ENCODE measurements around the gene ZNF366. TPM values are rescaled to one million over a fixed set of nuclear protein-coding genes. Genes with fewer than 3 reads are reported as not detected.

Gene ZNF366
- polyA plus RNA-seq, 3 donors from 2014 or later: 0.09 to 0.62 TPM; not detected in 1

GRCh38 chr5:72510610-72511181 lies 3.5 kb upstream of the ZNF366 start:
- no peak for DNase-seq
- H3K27me3 Mint-ChIP-seq (ENCODE audit: low read depth in 3 of 3): peaks cover 2 to 11% (median 3%) of the 10 kb centered on the region in 3 donors
- H3K27ac Mint-ChIP-seq: no peak overlapping the region
- H3K4me1 Mint-ChIP-seq: no peaks in the 10 kb centered on the region
- no peaks in the 10 kb centered on the region for H3K9me3 Mint-ChIP-seq
- H3K36me3 Mint-ChIP-seq: no peaks in the 10 kb centered on the region
- no peak overlapping the region for H3K4me3 Mint-ChIP-seq

- no peaks in the 10 kb centered on the region for H3K9me3 Mint-ChIP-seq
- H3K27ac Mint-ChIP-seq: no peak overlapping the region
Observed at GRCh38 chr5:72509401-72509800, 2.2 kb upstream of the ZNF366 start.

GRCh38 chr5:72508241-72509170 lies 1.3 kb upstream of the ZNF366 start:
- no peak overlapping the region for H3K4me3 Mint-ChIP-seq
- DNase-seq: peak in 1 of 3 donors; percentile 1
- no peaks in the 10 kb centered on the region for H3K4me1 Mint-ChIP-seq
- H3K27ac Mint-ChIP-seq: no peak overlapping the region
- peaks cover 2 to 8% (median 3%) of the 10 kb centered on the region in 3 donors for H3K27me3 Mint-ChIP-seq (ENCODE audit: low read depth in 3 of 3)
- H3K9me3 Mint-ChIP-seq: no peaks in the 10 kb centered on the region
- H3K36me3 Mint-ChIP-seq: no peaks in the 10 kb centered on the region

More at GRCh38 chr5:72509401-72509800, 2.2 kb upstream of the ZNF366 start:
- H3K4me1 Mint-ChIP-seq: no peaks in the 10 kb centered on the region
- H3K36me3 Mint-ChIP-seq: no peaks in the 10 kb centered on the region
- H3K27me3 Mint-ChIP-seq (ENCODE audit: low read depth in 3 of 3): peaks cover 2 to 8% (median 3%) of the 10 kb centered on the region in 3 donors
- no peak for DNase-seq
- H3K4me3 Mint-ChIP-seq: no peak overlapping the region

- Mint-ChIP-seq H3K4me1 (no peaks in the 10 kb centered on the region), H3K4me3 (no peak overlapping the region), H3K36me3 (no peaks in the 10 kb centered on the region), H3K27ac (no peak overlapping the region), H3K9me3 (no peaks in the 10 kb centered on the region), H3K27me3 (ENCODE audit: low read depth in 3 of 3) (peaks cover 2 to 8% (median 2%) of the 10 kb centered on the region in 3 donors)
- DNase-seq: no peak
Observed at GRCh38 chr5:72507907-72508238, 663 bp upstream of the ZNF366 start.

GRCh38 chr5:72506158-72506549 lies 1.1 kb downstream of the ZNF366 start:
- Mint-ChIP-seq H3K27me3 (ENCODE audit: low read depth in 3 of 3) (peaks cover 0 to 8% (median 2%) of the 10 kb centered on the region in 3 donors), H3K9me3 (no peaks in the 10 kb centered on the region), H3K4me1 (no peaks in the 10 kb centered on the region), H3K27ac (no peak overlapping the region), H3K4me3 (no peak overlapping the region), H3K36me3 (no peaks in the 10 kb centered on the region)
- no peak for DNase-seq

GRCh38 chr5:72505539-72506157 lies 1.6 kb downstream of the ZNF366 start:
- no peak for DNase-seq
- Mint-ChIP-seq H3K27ac (no peak overlapping the region), H3K4me3 (no peak overlapping the region), H3K27me3 (ENCODE audit: low read depth in 3 of 3) (peaks cover 0 to 8% (median 2%) of the 10 kb centered on the region in 3 donors), H3K9me3 (no peaks in the 10 kb centered on the region), H3K4me1 (no peaks in the 10 kb centered on the region), H3K36me3 (no peaks in the 10 kb centered on the region)

GRCh38 chr5:72505016-72505415 lies 2.2 kb downstream of the ZNF366 start:
- no peaks in the 10 kb centered on the region for H3K36me3 Mint-ChIP-seq
- no peak overlapping the region for H3K27ac Mint-ChIP-seq
- no peaks in the 10 kb centered on the region for H3K9me3 Mint-ChIP-seq
- H3K4me3 Mint-ChIP-seq: no peak overlapping the region
- no peak for DNase-seq
- peaks cover 0 to 5% (median 0%) of the 10 kb centered on the region in 3 donors for H3K27me3 Mint-ChIP-seq (ENCODE audit: low read depth in 3 of 3)
- H3K4me1 Mint-ChIP-seq: no peaks in the 10 kb centered on the region

- no peak overlapping the region for H3K27ac Mint-ChIP-seq
- no peaks in the 10 kb centered on the region for H3K9me3 Mint-ChIP-seq
- H3K4me3 Mint-ChIP-seq: no peak overlapping the region
- DNase-seq: no peak
- H3K4me1 Mint-ChIP-seq: no peaks in the 10 kb centered on the region
- peaks cover 0 to 3% (median 2%) of the 10 kb centered on the region in 3 donors for H3K27me3 Mint-ChIP-seq (ENCODE audit: low read depth in 3 of 3)
- no peaks in the 10 kb centered on the region for H3K36me3 Mint-ChIP-seq
Observed at GRCh38 chr5:72503888-72504491, 3.2 kb downstream of the ZNF366 start.

- Mint-ChIP-seq H3K4me3 (no peak overlapping the region), H3K4me1 (no peaks in the 10 kb centered on the region), H3K27ac (no peak overlapping the region), H3K36me3 (no peaks in the 10 kb centered on the region), H3K9me3 (no peaks in the 10 kb centered on the region), H3K27me3 (ENCODE audit: low read depth in 3 of 3) (peaks cover 0 to 5% (median 3%) of the 10 kb centered on the region in 3 donors)
- DNase-seq: no peak
Observed at GRCh38 chr5:72501488-72501887, 5.7 kb downstream of the ZNF366 start.

GRCh38 chr5:72499730-72500129 lies 7.5 kb downstream of the ZNF366 start:
- Mint-ChIP-seq H3K4me1 (no peaks in the 10 kb centered on the region), H3K4me3 (no peak overlapping the region), H3K27me3 (ENCODE audit: low read depth in 3 of 3) (peaks cover 0 to 5% (median 3%) of the 10 kb centered on the region in 3 donors), H3K9me3 (no peaks in the 10 kb centered on the region), H3K36me3 (no peaks in the 10 kb centered on the region), H3K27ac (no peak overlapping the region)
- DNase-seq: no peak

GRCh38 chr5:72499090-72499489 lies 8.1 kb downstream of the ZNF366 start:
- no peak overlapping the region for H3K27ac Mint-ChIP-seq
- H3K36me3 Mint-ChIP-seq: no peaks in the 10 kb centered on the region
- H3K27me3 Mint-ChIP-seq (ENCODE audit: low read depth in 3 of 3): peaks cover 2 to 5% (median 3%) of the 10 kb centered on the region in 3 donors
- H3K4me3 Mint-ChIP-seq: no peak overlapping the region
- no peaks in the 10 kb centered on the region for H3K4me1 Mint-ChIP-seq
- DNase-seq: no peak
- H3K9me3 Mint-ChIP-seq: no peaks in the 10 kb centered on the region

- H3K27me3 Mint-ChIP-seq (ENCODE audit: low read depth in 3 of 3): peaks cover 2 to 5% (median 3%) of the 10 kb centered on the region in 3 donors
- H3K4me3 Mint-ChIP-seq: no peak overlapping the region
- no peaks in the 10 kb centered on the region for H3K9me3 Mint-ChIP-seq
- no peak for DNase-seq
- H3K36me3 Mint-ChIP-seq: no peaks in the 10 kb centered on the region
- H3K27ac Mint-ChIP-seq: no peak overlapping the region
- no peaks in the 10 kb centered on the region for H3K4me1 Mint-ChIP-seq
Observed at GRCh38 chr5:72498284-72498683, 8.9 kb downstream of the ZNF366 start.

- H3K4me1 Mint-ChIP-seq: no peaks in the 10 kb centered on the region
- H3K4me3 Mint-ChIP-seq: no peak overlapping the region
- no peak overlapping the region for H3K27ac Mint-ChIP-seq
- peaks cover 2 to 5% (median 3%) of the 10 kb centered on the region in 3 donors for H3K27me3 Mint-ChIP-seq (ENCODE audit: low read depth in 3 of 3)
- H3K36me3 Mint-ChIP-seq: no peaks in the 10 kb centered on the region
- no peak for DNase-seq
- no peaks in the 10 kb centered on the region for H3K9me3 Mint-ChIP-seq
Observed at GRCh38 chr5:72497823-72498222, 9.4 kb downstream of the ZNF366 start.

GRCh38 chr5:72495410-72495809 lies 11.8 kb downstream of the ZNF366 start:
- no peak for DNase-seq
- no peak overlapping the region for H3K4me3 Mint-ChIP-seq
- no peak overlapping the region for H3K27ac Mint-ChIP-seq
- H3K27me3 Mint-ChIP-seq (ENCODE audit: low read depth in 3 of 3): peaks cover 2 to 7% (median 3%) of the 10 kb centered on the region in 3 donors
- no peaks in the 10 kb centered on the region for H3K9me3 Mint-ChIP-seq
- H3K4me1 Mint-ChIP-seq: no peaks in the 10 kb centered on the region
- H3K36me3 Mint-ChIP-seq: no peaks in the 10 kb centered on the region
